ENCODE data around the gene SLC33A1.

SLC33A1 gene

DNA sequence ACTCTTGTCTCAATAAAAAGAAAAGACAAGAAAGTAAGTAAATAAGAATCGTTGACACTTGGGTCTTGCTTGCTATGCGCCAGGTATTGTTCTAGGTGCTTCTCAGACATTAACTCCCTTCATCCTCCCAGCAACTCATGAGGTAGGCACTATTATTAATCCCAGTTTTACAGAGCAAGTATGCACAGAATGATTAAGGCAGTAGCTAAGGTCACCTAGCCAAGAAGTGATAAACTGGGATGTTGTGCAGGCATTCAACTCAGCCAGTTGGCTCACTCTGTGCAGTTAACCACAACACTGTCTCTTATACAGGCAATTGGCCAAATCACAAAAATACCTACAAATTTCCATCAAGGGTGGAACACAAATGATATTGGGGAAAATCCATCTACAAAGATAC is 46.4 kb downstream of the SLC33A1 start:
- no peaks in the 10 kb centered on the region for H3K27me3 ChIP-seq (ENCODE audit: insufficient read depth, low read depth, severe bottlenecking)
- DNase-seq, result no peak
- TF ChIP-seq, protein P1, sequence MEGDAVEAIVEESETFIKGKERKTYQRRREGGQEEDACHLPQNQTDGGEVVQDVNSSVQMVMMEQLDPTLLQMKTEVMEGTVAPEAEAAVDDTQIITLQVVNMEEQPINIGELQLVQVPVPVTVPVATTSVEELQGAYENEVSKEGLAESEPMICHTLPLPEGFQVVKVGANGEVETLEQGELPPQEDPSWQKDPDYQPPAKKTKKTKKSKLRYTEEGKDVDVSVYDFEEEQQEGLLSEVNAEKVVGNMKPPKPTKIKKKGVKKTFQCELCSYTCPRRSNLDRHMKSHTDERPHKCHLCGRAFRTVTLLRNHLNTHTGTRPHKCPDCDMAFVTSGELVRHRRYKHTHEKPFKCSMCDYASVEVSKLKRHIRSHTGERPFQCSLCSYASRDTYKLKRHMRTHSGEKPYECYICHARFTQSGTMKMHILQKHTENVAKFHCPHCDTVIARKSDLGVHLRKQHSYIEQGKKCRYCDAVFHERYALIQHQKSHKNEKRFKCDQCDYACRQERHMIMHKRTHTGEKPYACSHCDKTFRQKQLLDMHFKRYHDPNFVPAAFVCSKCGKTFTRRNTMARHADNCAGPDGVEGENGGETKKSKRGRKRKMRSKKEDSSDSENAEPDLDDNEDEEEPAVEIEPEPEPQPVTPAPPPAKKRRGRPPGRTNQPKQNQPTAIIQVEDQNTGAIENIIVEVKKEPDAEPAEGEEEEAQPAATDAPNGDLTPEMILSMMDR (IDR thresholded peaks at IDR 0.05; ENCODE audit: low read depth, low read length), result no peak
- H3K9me3 ChIP-seq (ENCODE audit: severe bottlenecking), result no peaks in the 10 kb centered on the region
- no peak overlapping the region for H3K4me3 ChIP-seq (ENCODE audit: low read depth, low read length)
- no peaks in the 10 kb centered on the region for H3K36me3 ChIP-seq
- H3K27ac ChIP-seq, result no peak overlapping the region

DNA sequence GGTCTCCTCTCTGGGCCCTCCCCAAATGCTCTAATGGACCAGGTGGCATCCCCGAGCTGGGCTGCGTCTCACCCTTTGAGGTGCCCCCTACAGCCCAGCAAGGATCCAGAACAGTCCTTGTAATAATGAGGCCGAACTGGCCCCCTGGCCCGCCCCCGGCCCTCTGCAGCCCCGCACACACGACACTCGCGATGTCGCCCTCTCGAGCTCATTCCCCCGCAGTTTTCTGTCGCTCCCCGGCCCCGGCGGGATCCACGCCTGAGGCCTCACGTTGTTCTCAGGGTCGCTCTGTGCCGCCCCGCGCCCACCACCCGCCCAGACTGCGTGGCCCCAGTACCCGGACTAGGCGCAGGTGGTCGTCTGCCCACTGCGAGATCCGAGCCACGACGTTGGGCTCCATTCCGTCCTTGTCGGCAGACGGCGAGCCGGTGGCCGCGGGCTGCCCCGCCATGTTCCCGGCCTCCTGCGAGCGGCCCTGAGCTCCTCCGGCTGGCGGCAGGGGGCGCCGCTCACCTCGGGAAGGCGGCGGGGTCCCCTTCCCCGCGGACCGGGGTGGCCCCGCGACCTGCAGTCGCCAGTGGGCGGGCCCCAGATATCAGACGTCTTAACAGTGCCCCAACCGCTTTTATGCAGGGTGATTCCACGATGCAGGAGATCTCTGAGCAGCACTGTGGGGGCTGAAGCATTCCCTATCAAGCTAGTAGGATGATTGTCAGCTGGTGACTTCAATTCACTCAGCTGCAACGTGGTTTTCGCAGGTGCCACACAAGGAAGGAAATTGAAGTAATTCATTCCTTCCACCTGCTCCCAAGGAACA is 48.2 kb downstream of the SLC33A1 start, which contains the start of gene C3orf33:
Gene C3orf33 (minus strand): TSS at position 477 of the 817 bp plus-strand sequence. CDS start 26 bp downstream, at position 451.
- Histone ChIP-seq H3K4me3 (ENCODE audit: low read depth, low read length) (peak within 1 kb of the TSS; percentile 73), H3K9me3 (ENCODE audit: severe bottlenecking) (no peaks in the 10 kb centered on the region), H3K27me3 (ENCODE audit: insufficient read depth, low read depth, severe bottlenecking) (no peaks in the 10 kb centered on the region), H3K27ac (peak within 1 kb of the TSS; percentile 82), H3K36me3 (no peaks in the 10 kb centered on the region)
- TF ChIP-seq, protein P1 (IDR thresholded peaks at IDR 0.05; ENCODE audit: low read depth, low read length), result peak; percentile 85
- peak; percentile 74 for DNase-seq

DNA sequence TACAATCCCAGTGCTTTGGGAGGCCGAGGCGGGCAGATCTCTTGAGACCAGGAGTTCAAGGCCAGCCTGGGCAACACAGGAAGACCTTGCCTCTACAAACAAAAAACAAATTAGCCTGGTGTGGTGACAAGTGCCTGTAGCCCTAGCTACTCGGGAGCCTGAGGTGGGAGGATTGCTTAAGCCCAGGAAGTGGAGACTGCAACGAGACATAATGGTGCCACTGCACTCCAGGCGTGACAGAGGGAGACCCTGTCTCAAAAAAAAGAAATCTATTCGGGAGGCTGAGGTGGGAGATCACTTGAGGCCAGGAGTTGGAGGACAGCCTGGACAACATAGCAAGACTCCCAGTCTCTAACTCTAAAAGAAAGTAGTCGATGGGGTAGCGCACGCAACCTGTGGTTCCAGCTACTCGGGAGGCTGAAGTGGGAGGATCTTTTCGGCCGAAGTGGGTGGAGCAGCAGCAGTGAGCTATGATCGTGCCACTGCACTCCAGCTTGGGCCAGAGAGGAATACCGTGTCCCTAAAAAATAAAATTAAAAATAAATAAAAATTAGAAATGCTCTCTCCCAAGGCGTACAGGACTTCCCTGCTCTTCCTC is 48.9 kb downstream of the SLC33A1 start:
- TF ChIP-seq, protein P1 (IDR thresholded peaks at IDR 0.05; ENCODE audit: low read depth, low read length), result no peak
- DNase-seq, result no peak
- Histone ChIP-seq H3K27ac (peak overlapping the region; percentile 82), H3K27me3 (ENCODE audit: insufficient read depth, low read depth, severe bottlenecking) (no peaks in the 10 kb centered on the region), H3K36me3 (no peaks in the 10 kb centered on the region), H3K4me3 (ENCODE audit: low read depth, low read length) (peak overlapping the region; percentile 73), H3K9me3 (ENCODE audit: severe bottlenecking) (no peaks in the 10 kb centered on the region)

DNA sequence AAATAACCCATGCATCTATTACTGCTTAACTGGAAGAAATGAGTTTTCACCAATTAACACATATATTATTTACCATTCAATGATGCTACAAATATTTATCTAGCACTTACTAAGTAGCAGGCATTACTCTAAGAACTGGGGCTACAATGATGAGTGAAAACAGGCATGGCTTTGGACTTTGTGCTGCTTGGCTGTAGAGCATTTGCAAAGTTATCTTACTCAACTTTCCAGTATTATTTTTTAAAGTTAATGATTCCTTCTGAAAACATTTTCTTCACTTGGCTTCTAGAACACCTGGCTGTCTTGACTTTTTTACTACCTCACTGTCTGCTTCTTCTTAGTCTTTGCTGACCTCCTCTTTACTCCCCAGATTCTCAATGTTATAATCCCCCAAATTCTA is 49.9 kb downstream of the SLC33A1 start:
- Histone ChIP-seq H3K4me3 (ENCODE audit: low read depth, low read length) (no peak overlapping the region), H3K27me3 (ENCODE audit: insufficient read depth, low read depth, severe bottlenecking) (no peaks in the 10 kb centered on the region), H3K9me3 (ENCODE audit: severe bottlenecking) (no peaks in the 10 kb centered on the region), H3K36me3 (no peaks in the 10 kb centered on the region), H3K27ac (no peak overlapping the region)
- no peak for DNase-seq
- TF ChIP-seq, protein P1 (IDR thresholded peaks at IDR 0.05; ENCODE audit: low read depth, low read length), result no peak

DNA sequence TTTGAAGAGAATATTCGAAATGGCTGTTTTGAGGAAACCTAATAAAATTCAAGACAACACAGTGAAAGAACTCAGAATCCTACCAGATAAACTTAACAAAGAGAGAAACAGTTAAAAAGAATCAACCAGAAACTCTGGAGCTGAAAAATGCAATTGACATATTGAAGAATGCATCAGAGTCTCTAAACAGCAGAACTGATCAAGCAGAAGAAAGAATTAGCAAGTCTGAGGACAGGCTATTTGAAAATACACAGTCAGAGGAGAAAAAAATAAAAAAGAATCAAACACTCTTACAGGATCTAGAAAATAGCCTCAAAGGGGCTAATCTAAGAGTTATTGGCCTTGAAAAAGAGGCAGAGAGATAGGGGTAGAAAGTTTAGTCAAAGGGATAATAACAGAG is 61.7 kb downstream of the SLC33A1 start:
- Histone ChIP-seq H3K9me3 (ENCODE audit: severe bottlenecking) (no peaks in the 10 kb centered on the region), H3K27ac (no peak overlapping the region), H3K36me3 (no peaks in the 10 kb centered on the region; the same call in 1 of the 2 replicates), H3K27me3 (ENCODE audit: insufficient read depth, low read depth, severe bottlenecking) (no peaks in the 10 kb centered on the region), H3K4me3 (ENCODE audit: low read depth, low read length) (no peak overlapping the region)
- TF ChIP-seq, protein P1 (IDR thresholded peaks at IDR 0.05; ENCODE audit: low read depth, low read length), result no peak
- DNase-seq, result no peak
